Cardiac septum (tissue), 1 donor: Measurements from ENCODE around the gene C19orf12. TPM values are rescaled to one million over a fixed set of nuclear protein-coding genes. Genes with fewer than 3 reads are reported as not detected.
"Not testable (repeated sequence)": the region's sequence is repeated elsewhere in the genome, so short reads cannot be mapped to it uniquely, and the experiment has no call there.

Experiments
- DNase-seq: peaks from one replicate; pipeline ENCODE4 v3.0.0-alpha.2; 2020; ENCODE audit warnings: low spot score
- intact Hi-C: fragments of 100-400 bp; cut with DNase I; formaldehyde crosslinking; loops from one replicate; pipeline ENCODE4 v1.14.0; 2022
- total RNA-seq: library from RNA; stranded (reverse); fragmentation: NEBNext Ultra II Directional; extraction: Animal tissue kit (Norgen Biotek cat#: 25700); gene quantifications from one replicate; pipeline ENCODE4 v1.2.1, GENCODE V29; 2021
- donor health status: DM: no; HTN: no; CAD: no.

C19orf12 gene
- total RNA-seq, 1 donor from 2014 or later, result 38.0 TPM

DNA sequence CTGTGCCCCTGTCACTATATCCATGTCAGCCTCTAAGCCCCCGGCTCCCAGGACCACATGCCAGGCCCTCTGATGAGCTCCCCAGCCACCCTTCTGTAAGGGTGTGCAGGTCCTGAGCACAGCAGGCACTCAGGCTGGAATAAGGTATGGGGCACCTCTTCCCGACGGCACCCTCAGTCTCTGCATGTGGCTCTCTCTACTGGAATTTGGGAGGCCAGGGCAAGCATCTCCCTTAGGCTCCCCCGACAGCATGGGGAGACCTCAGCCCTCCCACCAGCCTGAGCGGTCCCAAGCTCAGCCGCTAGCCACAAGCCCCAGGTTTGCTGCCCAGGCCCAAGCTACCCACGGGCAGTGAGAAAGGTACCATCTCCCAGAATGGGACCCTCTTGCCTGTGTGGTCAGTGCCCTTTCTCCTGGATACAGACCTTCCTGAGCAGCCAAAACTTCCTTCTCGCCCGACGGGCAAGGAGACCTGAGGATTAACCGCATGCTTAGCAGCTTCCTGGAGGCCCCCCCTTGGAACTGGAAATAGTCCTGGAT is 22.5 kb upstream of the C19orf12 start:
- DNase-seq, result no peak
- intact Hi-C loops, result no loop called here

DNA sequence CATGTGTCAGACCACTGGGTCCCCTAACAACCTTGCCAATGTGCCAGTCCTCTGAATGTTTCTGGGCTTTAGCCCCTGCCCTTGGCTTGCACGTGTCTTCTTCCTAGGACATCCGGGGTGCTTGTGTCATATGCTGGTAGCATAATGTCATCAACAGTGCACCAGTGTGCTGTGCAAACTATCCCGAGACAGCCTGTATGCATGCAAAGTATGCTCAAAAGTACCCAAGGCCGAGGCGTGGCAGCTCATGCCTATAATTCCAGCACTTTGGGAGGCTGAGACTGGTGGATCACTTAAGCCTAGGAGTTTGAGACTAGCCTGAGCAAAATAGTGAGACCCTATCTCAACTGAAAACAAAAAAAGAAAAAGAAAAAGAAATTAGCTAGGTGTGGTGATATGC is 20.8 kb upstream of the C19orf12 start:
- DNase-seq, result no peak
- intact Hi-C loops, result no loop called here

- DNase-seq, result no peak
- intact Hi-C loops, result loop anchor here (2.0 kb wide), 1 partner anchor 141 kb away; no protein-coding TSS in a partner anchor
Observed at GRCh38 chr19:29731331-29731850, 16.3 kb upstream of the C19orf12 start.

DNA sequence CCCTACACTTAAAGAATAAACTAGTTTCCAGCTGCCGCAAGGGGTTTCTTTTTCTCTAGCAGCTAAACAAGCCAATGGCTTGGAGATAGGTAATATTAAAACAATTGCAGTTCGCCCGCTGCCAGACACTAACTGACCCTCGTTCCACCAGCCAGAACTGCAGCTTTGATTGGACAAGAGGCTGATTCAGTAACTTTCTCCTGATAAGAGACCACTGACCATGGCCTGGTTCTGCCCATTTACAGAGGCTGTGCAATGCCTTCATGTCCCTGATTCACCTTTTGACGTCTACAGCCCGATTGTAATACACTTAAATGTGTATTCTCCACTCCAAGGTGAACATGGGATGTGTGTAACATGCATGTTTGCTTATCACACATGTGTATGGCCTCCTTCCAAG is 12.8 kb upstream of the C19orf12 start:
- intact Hi-C loops, result no loop called here
- DNase-seq, result no peak

GRCh38 chr19:29724746-29725145 is 9.7 kb upstream of the C19orf12 start:
- no peak for DNase-seq
- intact Hi-C loops, result no loop called here

- intact Hi-C loops, result no loop called here
- DNase-seq, result no peak
Observed at GRCh38 chr19:29724102-29724641, 9.1 kb upstream of the C19orf12 start.

GRCh38 chr19:29717051-29717450 is 2.0 kb upstream of the C19orf12 start:
- no peak for DNase-seq
- intact Hi-C loops, result loop anchor here (2.0 kb wide), 2 partner anchors 22 to 106 kb away; no protein-coding TSS in a partner anchor

DNA sequence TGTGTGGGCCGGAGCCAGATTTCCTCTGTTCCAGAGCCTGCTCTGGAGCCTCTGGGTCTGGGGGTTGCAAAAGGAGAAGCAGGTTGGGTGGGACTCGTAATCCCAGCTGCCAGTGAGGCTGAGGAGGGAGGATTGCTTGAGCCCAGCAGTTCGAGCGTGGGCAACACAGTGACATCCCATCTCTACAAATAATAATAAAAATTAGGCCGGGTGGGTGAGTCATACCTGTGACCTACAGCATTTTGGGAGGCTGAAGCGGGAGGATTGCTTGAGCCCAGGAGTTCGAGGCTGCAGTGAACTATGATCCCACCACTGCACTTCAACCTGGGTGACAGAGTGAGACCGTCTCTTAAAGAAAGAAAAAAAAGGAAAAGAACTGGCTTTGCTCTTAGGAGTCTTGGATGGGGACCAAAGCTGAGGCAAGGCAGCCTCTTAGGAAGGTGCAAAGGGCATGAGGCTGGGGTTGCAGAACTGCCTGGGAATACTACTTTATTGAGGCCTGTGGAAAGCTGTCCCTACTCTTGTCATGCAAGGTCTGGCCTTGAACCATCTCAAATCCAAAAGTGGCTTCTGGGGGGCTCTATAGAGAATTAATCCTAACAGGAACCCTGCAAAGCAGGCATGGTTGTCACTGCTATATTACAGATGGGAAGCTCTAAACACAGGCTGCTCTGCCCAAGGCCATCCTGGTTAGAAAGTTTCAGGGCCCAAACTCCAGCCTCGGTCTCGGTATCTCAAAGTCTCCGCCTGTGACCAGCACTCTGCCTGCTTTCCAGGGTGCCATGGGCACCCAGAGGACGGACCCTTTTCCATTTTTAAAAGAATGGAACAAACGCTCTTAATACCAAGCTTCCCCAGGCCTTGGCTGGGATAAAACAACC is 880 bp upstream of the C19orf12 start:
- DNase-seq, result no peak
- intact Hi-C loops, result loop anchor here (2.0 kb wide), 3 partner anchors 21 to 105 kb away; partner anchors contain the start of gene PLEKHF1

DNA sequence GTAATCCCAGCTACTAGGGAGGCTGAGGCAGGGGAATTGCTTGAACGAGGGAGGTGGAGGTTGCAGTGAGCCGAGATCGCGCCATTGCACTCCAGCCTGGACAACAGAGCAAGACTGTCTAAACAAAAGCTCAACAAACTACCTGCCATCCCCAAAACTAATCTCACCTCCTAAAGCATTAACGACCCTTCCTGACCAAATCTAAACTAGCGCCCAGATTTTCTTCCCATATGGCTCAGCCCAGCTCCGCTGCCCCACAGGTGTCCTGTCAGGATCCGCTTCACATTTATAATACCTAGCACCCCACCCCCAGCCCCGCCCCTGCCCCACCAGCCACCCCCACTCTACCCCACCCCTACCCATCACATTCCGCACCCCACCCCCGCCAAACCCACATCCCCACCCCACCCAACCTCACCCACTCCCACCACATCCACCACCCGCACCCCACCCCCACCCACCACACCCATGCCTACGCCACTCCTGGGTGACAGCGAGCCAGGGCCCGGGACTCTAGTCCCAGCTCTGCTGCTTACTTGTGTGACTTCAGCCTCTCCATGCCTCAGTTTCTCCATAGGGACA is 599 bp downstream of the C19orf12 start:
- intact Hi-C loops, result loop anchor here (2.0 kb wide), 1 partner anchor 50 kb away; the partner anchor contains the start of gene PLEKHF1
- no peak for DNase-seq

GRCh38 chr19:29712744-29713516 is 2.1 kb downstream of the C19orf12 start:
- no peak for DNase-seq
- intact Hi-C loops, result no loop called here

DNA sequence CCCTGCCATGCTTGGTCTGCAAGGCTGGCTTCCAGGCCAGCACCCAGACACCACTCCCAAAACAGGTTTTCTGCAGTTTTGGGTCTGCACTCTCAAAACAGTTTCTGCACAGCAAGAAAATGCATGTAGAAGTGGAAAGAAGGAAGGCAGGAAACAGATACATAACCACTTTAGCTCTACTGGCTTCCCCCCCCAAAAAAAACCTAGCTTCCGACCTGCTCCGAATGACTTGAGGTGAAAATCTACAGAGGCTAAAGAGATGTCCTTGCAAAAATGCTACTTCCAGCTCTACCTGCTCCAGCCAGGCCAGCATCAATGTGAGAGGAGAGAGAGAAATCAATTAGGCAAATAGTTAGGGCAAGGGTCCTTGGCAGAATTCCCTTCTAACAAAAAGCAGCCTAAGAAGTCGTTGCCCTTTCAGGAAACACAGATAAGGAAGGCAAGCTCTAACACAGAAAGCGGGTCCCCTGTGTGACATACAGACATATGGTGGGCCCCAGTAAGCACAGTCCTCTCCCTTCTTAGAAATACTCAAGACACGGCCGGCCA is 3.4 kb downstream of the C19orf12 start:
- DNase-seq, result no peak
- intact Hi-C loops, result no loop called here

DNA sequence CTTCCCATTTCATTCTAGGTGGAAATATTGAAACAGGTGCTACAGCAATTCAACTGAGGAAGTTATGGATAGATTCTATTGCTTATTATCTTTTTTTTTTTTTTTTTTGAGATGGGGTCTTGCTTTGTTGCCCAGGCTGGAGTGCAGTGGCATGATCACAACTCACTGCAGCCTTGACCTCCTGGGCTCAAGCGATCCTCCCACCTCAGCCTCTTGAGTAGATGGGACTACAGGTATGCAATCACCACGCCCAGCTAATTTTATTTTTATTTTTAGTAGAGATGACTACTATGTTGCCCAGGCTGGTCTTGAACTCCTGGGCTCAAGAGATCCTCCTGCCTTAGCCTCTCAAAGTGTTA is 5.6 kb downstream of the C19orf12 start:
- intact Hi-C loops, DNase-seq: not testable (repeated sequence)

DNA sequence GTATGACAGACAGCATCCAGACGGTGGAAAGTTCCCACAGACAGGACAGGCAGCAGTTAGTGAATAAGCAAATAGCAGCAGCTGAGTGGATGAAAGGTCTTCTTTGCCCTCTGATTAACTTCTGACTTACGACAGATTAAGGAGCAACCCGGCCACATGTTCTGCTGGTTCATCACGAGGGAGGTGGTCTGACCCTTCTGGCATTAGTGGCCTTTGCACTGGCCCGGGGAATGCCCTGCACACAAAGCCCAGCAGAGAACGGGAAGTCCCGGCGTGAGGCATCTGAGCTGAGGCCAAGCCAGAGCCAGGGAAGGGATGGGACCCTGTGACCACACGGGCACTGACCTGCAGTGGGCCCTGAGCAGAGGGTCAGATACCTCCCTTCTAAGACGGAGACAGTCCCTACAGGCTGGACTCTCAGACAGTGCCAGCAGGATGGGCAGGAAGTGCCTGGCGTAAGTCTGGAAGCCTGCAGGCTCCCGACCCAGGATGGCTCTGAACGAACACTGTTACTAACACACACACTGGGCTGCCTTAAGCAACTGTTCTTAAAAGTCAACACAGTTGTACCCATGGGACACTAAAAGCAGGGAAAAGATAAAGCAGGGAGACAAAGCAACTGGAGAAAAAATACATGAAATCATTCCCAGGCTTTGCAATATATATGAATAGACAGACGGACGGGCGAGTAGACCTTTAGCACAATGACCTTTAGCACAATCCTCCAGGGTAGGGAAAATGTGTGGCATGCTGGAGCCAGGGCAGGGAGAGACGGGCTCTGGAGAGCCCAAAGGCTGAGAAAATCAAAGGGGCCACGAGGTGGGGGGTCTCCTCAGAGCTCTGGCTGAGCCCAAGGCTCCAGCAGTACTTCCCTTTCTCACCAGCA is 6.3 kb downstream of the C19orf12 start:
- DNase-seq, result no peak
- intact Hi-C loops, result no loop called here

- intact Hi-C loops, result no loop called here
- DNase-seq, result no peak
Observed at GRCh38 chr19:29706635-29707034, 8.4 kb downstream of the C19orf12 start.

DNA sequence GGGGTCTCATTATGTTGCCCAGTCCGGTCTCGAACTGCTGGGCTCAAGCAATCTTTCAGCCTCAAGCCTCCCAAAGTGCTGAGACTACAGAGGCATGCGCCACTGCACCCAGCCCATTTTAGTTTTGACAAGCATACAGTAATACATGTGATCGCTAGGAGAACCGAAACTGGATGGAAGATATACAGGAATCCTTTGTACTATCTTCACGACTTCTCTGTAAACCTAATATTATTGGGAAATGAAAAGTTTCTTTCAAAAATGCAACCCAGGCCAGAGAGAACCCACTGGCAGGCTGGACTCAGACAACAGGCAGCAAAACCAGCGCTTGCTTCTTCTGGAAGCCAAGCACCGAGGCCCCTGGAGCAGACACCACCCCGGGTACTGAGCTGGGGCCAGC is 9.4 kb downstream of the C19orf12 start:
- intact Hi-C loops, result no loop called here

DNA sequence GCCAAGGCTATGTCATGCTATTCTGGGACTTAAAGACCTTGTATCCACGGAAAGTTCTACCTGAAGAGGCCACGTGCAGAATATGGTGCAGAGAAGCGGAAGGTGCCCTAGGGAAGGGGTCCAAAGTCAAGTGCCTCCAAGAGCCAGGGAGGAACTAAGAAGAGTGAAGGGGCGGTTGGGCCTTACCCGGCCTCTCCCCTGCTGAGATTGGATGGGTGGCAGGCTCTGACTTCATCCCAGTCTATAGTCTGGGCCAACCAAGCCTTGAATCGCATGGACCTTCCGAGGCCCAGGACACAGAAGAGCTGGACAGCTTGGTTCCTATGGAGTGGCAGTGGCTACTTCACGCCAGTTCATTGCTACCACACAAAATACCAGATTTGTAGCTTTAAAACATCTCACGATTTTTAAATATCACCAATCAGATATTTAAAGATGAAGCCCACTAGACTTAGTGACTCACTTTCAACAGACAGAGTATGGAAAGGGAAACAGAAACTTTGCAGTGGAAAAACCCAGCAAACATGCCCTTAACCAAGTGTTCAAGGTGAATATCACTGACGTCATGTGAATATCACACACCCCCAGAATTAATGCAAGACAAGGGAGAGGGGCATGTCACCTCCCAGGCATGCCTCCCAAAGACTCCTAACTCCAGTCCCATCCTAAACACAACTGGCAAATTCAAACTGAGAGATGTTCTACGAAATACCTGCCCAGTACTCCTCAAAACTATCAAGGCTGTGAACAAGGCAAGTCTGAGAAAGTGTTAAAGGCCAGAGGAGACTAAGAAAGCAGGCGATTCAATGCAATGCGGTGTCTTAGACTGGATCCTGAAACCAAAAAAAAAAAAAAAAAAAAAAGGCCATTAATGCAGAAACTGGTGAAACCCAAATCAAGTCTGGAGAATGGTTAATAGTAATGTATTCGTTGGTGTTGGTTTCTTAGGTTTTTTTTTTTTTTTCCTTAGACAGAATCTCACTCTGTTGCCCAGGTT is 10.2 kb downstream of the C19orf12 start:
- DNase-seq, result no peak
- intact Hi-C loops, result no loop called here

More for the DNA sequence above, 9.4 kb downstream of the C19orf12 start:
- no peak for DNase-seq

DNA sequence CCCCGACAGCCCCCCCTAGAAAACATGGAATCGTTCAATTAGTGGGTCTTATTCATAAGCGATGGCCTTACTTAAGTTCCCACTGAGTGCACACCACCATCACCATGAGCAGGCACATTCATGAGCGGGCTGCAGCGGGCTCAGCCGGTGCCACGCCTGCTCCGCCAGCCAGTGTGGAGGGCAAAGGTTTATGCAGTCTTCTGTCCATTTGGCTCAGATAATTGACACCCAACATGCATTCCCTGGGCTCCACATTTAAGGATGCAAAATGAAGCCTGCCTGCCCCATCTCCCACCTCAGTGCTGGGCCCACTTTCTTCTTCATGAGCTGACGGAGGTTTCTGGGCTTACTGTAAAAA is 12.1 kb downstream of the C19orf12 start:
- DNase-seq, result no peak
- intact Hi-C loops, result no loop called here
